Astrocyte of the spinal cord (primary cell): ENCODE measurements around the gene PLPPR1.

ENCODE experiments used
- DNase-seq: peaks from one replicate; pipeline ENCODE4 v3.0.0; 2011; ENCODE audit warnings: low read depth, low spot score
- H3K4me3 ChIP-seq: 2 replicates; pipeline ENCODE4 v1.5.1; 2011; ENCODE audit warnings: low read depth, mild to moderate bottlenecking, low read length, moderate library complexity
- CTCF ChIP-seq: IDR thresholded peaks from 2 replicates; pipeline ENCODE4 v1.5.1; 2012; ENCODE audit warnings: low read depth, mild to moderate bottlenecking, low read length, inconsistent platforms
- in situ Hi-C: cut with HindIII; loops from 2 replicates; pipeline ENCODE4 v1.10.0; 2017; ENCODE audit warnings: low sequenced_read_pairs

PLPPR1 gene

GRCh38 chr9:101242651-101243050 lies 214.1 kb downstream of the PLPPR1 start:
- in situ Hi-C loops = no loop called here

GRCh38 chr9:101246691-101247090 lies 218.2 kb downstream of the PLPPR1 start:
- H3K4me3 ChIP-seq = no peak overlapping the region
- TF ChIP-seq CTCF = no peak
- no peak for DNase-seq
- in situ Hi-C loops = no loop called here

More at GRCh38 chr9:101242651-101243050, 214.1 kb downstream of the PLPPR1 start:
- DNase-seq = no peak
- no peak overlapping the region for H3K4me3 ChIP-seq
- TF ChIP-seq CTCF = no peak

- in situ Hi-C loops = no loop called here
- no peak overlapping the region for H3K4me3 ChIP-seq
- no peak for TF ChIP-seq CTCF
- no peak for DNase-seq
These were observed 218.8 kb downstream of the PLPPR1 start for GRCh38 chr9:101247297-101247696.

GRCh38 chr9:101254733-101255433 lies 226.4 kb downstream of the PLPPR1 start:
- no peak for DNase-seq
- in situ Hi-C loops = no loop called here

GRCh38 chr9:101264727-101265126 lies 236.2 kb downstream of the PLPPR1 start:
- H3K4me3 ChIP-seq = no peak overlapping the region
- TF ChIP-seq CTCF = no peak
- in situ Hi-C loops = no loop called here
- no peak for DNase-seq

More at GRCh38 chr9:101254733-101255433, 226.4 kb downstream of the PLPPR1 start:
- no peak overlapping the region for H3K4me3 ChIP-seq
- no peak for TF ChIP-seq CTCF

- TF ChIP-seq CTCF = no peak
- DNase-seq = no peak
- in situ Hi-C loops = no loop called here
- H3K4me3 ChIP-seq = no peak overlapping the region
These were observed 236.7 kb downstream of the PLPPR1 start for GRCh38 chr9:101265261-101265660.
